GM18505 (cell line): ENCODE measurements around the gene RARG.

Experiments
- ATAC-seq: cut with Tn5 transposase; IDR thresholded peaks from one replicate; pipeline ENCODE4 v1.9.1; 2021; ENCODE audit not compliant: unreplicated experiment
- POLR2A ChIP-seq: IDR thresholded peaks from 4 replicates; pipeline ENCODE4 v1.6.1; 2011; ENCODE audit warnings: borderline replicate concordance; ENCODE audit not compliant: insufficient read depth, insufficient read length; ENCODE audit errors: extremely low read depth

Gene RARG

GRCh38 chr12:53224897-53225634 lies 6.9 kb downstream of the RARG start:
- TF ChIP-seq POLR2A: no peak
- no peak for ATAC-seq

GRCh38 chr12:53224061-53224896 lies 7.7 kb downstream of the RARG start:
- no peak for TF ChIP-seq POLR2A
- ATAC-seq: no peak

DNA sequence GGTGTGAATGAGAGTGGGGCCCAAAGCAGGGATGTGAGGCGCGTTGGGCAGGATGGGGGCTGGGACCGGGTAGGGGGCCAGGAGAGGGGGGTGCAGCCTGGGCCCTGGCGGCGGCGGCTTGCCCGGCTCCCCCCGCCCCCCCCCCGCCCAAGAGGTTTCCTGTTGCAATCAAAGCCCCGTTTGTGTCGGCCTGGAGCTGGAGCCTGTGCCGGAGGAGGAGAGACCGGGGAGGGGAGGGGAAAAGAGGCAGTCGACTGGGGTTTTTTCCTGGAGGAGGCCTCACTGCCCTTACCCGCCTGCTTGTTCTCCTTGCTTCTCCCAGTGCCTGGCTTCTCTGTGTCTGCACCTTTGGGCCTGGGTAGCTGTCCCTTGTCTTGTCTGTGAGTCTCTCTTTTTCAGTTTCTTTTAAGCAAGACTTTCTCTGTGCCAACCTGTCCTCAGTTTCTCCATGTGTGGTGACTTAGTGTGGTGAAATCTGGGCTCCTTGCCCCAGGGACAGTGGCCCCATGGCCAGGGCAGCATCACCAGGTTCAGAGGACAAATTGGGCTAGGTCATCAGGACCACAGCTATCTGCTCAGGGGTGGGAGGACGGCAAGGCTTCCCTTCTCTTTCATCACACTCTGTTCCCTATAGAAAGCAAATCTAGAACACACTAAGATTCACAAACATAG lies 8.5 kb downstream of the RARG start:
- no peak for TF ChIP-seq POLR2A
- no peak for ATAC-seq

GRCh38 chr12:53222806-53223261 lies 9.2 kb downstream of the RARG start:
- ATAC-seq: no peak
- TF ChIP-seq POLR2A: no peak

GRCh38 chr12:53222170-53222721 lies 9.8 kb downstream of the RARG start:
- no peak for TF ChIP-seq POLR2A
- no peak for ATAC-seq

- TF ChIP-seq POLR2A: peak; percentile 44
Measured at GRCh38 chr12:53221203-53222080, 10.6 kb downstream of the RARG start.

DNA sequence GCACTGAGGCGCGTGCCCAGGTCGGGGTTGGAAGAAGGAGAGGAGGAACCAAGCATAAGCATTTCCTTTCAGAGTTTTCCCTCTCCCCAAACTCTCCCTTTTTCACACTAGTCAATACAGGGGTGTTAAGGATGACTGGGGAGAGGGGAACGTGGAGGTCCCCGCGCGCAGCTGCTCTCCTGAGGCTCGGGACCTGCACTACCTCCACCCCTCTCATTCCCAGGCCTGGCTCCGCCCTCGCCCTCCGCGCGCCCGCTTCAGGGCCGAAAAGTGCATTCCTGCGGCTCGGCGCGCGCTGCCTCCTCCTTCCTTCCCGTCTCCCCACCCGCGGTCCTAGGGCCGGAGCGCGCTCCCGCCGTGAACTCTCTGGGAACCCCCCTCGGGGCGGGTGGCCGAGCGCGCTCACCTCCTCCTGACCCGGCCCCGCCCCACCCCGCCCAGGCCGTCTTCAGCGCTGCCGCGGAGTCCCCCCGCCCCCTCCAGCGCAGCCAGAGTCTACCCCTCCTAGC lies 11.3 kb downstream of the RARG start:
- ATAC-seq: peak; percentile 46
- no peak for TF ChIP-seq POLR2A

More at GRCh38 chr12:53221203-53222080, 10.6 kb downstream of the RARG start:
- peak; percentile 24 for ATAC-seq

GRCh38 chr12:53219956-53220693 lies 11.9 kb downstream of the RARG start:
- peak; percentile 13 for TF ChIP-seq POLR2A

DNA sequence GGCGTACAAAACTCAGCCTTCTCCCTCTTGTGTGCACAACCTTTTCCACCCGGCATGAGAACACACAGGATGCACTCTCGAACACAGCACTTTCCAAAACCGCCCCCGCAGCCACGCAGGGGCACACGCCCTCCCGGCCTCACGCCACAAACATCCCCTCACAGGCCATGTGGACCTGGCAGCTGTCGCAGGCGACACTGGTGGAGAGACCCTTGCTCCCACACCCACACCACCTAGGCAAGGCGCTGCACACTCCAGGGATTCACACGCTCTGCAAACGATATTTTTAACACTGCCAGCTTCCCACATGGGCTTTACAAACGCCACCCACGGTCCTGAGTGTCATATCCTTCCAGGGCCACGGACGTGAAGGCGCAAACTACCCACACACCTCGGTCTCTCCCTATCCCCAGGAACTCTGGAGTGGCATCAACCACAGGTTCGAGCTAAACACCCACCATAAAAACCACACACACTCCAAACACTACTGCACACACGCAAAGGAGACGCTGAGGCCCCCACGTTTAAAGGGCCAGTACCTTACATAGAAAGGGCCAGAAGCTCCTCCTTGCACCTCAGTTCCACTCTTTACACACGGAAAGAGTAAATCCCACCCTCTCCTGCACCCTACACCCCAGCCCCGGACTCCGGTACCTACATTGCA lies 12.6 kb downstream of the RARG start:
- TF ChIP-seq POLR2A: no peak
- ATAC-seq: no peak

More at GRCh38 chr12:53219956-53220693, 11.9 kb downstream of the RARG start:
- ATAC-seq: peak; percentile 29

GRCh38 chr12:53218551-53219291 lies 13.3 kb downstream of the RARG start:
- no peak for TF ChIP-seq POLR2A
- no peak for ATAC-seq
